ENCODE measurements around the gene RAMP3. TPM values are rescaled to one million over a fixed set of nuclear protein-coding genes. Genes with fewer than 3 reads are reported as not detected.
A peak's percentile ranks its signal among the peaks of the same experiment; 100 is the strongest.

RAMP3 gene
- total and polyA plus RNA-seq, 9 of the 15 experiments (the other 6 are each of a cell fraction or from before 2014, with no cell fraction given), result not detected

- TF ChIP-seq MGA (IDR thresholded peaks at IDR 0.05) (no peak), ARID1B (IDR thresholded peaks at IDR 0.05) (peak; percentile 82), SRSF1 (IDR thresholded peaks at IDR 0.05; ENCODE audit: low read depth, low read length) (no peak), KLF10 (CRISPR knock-in tag; IDR thresholded peaks at IDR 0.05) (no peak), ZHX1 (conservative IDR thresholded peaks at IDR 0.05; ENCODE audit: low read length) (no peak), PRPF4 (IDR thresholded peaks at IDR 0.05; ENCODE audit: insufficient read depth, low read depth, low read length, poor library complexity, severe bottlenecking) (no peak), SMARCA4 (IDR thresholded peaks at IDR 0.05) (peak; percentile 63; the same call in 1 of the 2 replicates), ZNF280B (CRISPR knock-in tag; IDR thresholded peaks at IDR 0.05) (no peak), NCOA6 (IDR thresholded peaks at IDR 0.05) (no peak), ELK3 (CRISPR knock-in tag; IDR thresholded peaks at IDR 0.05) (no peak), CSDE1 (IDR thresholded peaks at IDR 0.05) (no peak)
Observed at GRCh38 chr7:45229156-45229920, 71.7 kb downstream of the RAMP3 start (continued).
